HG03469 (cell line): ENCODE results near the gene MAP3K7CL.

Experiments
- ATAC-seq: cut with Tn5 transposase; IDR thresholded peaks from one replicate; pipeline ENCODE4 v1.9.1; 2021; ENCODE audit warnings: mild to moderate bottlenecking, moderate library complexity, moderate number of reproducible peaks; ENCODE audit not compliant: unreplicated experiment

The MAP3K7CL gene

DNA sequence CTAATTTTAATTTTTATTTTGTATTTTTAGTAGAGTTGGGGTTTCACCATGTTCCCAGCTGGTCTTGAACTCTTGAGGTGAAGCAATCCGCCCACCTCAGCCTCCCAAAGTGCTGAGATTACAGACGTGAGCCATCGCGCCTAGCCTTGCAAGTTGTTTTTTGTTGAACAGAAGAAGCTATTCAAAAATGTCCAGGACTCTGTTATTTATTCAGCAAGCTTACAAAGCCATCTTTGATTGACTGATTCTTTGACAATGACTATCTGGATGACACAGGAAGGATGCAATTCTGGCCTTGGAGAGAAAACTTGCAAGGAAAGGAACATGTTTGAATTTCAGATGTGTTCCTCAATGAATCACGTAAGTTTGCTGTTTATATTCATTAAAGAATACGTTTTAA, 63.5 kb downstream of the MAP3K7CL start:
- ATAC-seq, result no peak

DNA sequence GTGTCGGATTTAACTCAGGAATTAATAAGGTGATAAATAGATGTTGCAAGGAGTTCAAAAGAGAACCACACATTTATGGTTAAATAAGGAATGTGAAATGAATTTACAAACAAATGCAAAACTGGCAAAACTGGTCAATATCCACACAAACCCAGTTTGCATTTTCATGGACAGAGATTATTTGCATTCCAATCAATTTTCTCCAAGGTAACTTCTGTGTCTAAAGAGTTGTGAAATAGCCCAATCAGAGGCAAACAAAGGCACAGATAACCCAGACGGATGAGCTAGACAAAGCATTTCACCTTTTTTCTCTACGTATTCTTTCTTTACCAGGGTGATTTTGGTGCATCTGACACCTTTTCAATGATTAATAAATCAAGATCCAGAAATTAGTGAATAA, 63.9 kb downstream of the MAP3K7CL start:
- ATAC-seq, result no peak

DNA sequence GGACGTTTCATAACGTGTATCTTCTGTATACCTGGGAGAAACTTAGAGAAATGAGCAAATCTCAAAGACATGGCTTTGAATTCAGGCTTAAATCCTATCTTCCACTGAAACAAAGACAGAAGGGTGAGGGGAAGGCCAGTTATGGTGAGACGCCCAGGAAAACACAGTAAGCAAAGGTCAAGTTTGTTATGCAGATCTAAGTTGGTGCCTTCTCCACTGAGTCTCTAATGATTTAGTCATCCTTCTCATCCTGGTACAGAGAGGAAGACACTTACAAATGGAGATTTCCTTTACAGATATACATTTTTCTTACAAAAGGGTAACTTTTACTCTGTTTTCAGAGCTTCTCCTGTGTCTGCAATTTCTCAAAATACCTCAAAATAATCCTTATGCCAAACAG, 64.4 kb downstream of the MAP3K7CL start:
- ATAC-seq, result no peak

DNA sequence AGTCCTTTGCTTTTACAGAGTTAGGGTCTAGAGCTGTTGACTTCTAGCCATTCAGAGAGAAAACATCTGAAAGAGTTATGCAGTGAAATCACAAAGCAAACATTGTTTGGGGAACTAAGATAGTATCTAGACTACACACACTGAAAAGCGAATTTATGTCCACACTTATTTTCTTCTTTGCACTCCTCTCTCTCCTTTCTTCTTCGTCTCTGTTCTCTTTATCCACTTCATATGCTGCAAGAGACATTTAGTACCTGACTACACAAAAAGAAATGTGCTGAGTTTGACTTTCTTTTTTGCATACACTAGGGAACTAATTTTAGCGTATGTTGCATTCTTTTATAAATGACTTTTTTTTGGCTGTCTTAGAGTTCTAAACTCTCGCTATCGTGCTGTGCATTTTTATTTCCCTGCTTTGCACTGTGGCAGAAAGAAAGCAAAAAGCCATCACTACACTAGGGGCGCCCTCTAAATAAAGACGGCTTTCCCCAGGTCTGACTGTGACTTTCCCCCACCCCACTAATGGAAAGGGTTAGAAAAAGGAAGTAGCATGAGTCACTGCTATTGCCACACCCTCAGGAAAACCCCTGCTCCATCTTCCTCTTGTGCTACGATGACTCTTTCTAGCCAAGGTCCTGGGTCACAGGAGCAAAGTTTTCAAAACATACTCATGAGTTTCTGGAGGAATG, 65.7 kb downstream of the MAP3K7CL start:
- peak; percentile 86 for ATAC-seq

DNA sequence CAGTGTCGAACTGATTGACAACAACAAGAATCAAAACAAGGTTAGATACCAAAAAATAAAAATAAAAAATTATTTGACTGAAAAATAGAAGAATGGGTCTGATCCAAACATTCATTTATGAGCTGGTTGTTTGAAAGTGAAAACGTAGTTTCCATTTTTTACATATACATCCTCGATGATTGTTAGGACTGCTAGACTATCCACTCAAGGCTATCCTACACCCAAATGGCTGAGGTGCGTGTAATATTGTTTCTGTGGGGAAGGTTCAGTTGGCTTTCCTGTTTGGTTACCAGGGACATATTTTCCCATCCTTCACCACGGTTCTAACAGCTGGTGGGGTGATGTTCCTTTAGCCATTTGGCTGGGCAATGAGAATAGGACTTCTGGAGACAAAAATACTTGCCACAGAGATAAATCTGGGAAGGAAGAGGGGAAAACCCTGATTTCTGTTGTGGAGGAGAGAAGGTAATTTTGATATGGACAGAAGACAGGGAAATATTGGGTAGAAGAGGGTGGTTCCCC, 66.3 kb downstream of the MAP3K7CL start:
- ATAC-seq, result no peak

DNA sequence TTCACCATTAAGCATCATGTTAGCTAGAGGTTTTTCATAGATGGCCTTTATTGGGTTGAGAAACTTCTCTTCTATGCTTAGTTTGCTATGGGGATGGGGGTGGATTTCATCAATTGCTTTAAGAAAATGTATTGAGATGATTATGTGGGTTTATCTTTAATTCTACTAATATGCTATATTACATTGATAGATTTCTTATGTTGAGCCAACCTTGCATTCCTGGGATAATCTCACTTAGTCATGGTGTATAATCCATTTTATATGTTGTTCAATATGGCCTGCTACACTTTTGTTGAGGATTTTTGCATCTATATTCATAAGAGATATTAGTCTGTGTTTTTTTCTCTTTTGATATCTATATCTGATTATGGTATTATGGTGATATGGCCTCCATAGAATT, 70.7 kb downstream of the MAP3K7CL start:
- ATAC-seq, result no peak

DNA sequence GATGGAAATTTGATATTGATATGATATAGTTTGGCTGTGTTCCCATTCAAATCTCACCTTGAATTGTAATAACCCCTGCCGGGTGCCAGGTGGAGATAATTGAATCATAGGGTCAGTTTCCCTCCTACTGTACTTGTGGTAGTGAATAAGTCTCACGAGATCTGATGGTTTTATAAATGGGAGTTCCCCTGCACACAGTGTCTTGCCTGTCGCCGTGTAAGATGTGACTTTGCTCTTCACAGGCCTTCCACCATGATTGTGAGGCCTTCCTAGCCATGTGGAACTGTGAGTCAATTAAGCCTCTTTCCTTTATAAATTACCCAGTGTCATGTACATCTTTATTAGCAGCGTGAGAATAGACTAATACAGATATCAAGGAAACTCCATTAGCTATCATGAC, 74.6 kb downstream of the MAP3K7CL start:
- no peak for ATAC-seq

DNA sequence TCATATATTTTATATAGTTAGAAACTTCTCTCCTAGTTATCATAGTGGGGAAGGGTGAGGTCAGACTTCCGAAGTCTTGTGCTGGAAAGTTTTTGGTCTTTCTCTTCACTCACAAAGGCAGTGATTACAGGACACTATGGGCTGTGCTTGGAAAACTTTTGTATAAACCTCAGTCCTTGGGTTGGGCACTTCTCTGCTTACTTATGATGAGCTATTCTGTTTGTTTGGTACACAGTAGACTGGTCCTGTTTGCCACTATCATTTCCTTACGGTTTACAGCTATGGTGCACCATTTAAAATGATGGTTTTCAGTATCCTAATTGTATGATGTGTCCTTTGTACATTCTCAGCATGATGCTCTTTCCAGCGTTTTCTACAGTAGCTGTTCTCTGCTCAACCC, 75.5 kb downstream of the MAP3K7CL start:
- no peak for ATAC-seq

DNA sequence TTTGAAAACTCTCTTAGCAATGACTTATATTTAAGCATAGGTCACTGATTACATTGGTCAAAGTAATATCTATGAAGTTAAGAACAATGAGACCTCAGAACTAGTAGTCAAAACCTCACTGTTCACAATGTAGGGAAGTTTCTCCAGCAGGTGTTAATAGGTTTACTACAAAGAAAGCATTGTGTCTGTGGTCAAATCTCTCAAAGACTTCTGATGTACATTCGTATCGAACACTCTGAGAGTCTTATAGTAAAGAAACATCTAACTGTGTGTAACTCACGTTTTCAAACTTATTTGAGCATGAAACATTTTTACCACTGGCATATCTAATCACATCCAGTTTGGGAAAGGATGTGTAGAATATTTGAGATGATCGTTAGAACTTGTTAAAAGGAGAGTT, 76.0 kb downstream of the MAP3K7CL start:
- no peak for ATAC-seq

DNA sequence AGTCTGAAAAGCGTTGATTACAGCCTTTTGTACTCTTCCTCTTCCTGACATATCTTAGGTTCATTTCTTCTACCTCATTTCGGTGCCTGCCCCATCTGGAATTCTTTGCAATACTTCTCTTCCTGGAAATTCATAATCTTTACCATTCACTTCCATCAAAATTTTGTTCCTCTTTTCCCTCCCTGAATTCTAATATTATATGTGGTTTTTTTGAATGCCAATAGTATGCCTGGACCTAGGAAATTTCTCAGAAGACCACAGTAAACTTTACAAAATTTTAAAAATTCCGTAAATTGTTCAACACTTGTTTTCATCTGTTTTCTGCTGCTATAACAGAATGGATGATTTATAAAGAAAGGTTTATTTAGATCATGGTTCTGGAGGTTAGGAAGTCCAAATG, 76.8 kb downstream of the MAP3K7CL start:
- no peak for ATAC-seq

DNA sequence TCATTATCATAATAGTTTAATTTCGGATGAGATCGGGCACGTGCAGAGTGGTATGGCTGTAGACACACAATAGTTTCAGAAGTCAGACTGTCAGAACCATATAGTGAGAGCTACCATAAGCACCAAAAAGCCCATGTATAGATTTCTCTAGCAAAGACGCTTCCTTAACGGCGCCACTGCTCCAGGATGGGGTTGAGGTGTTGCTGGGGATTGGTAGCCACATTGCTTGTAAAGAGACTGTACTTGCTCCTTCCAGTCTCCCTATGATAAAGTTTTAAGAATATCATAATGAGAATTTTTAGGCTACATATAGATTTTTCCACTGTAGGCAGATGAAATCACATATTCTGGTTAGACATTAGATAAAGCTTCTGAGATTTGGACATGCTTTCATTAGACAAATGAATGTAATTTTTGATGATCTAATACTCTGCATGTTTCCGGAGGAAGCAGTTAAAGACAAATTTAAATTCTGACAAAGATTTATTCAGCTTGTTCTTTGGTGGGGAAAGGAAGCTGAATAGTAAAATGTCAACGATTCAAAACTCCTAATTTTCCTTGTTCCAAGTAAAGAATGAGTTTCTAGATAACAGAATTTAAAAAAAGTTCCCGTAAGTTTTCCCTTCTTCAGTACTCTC, 77.7 kb downstream of the MAP3K7CL start:
- ATAC-seq, result no peak

DNA sequence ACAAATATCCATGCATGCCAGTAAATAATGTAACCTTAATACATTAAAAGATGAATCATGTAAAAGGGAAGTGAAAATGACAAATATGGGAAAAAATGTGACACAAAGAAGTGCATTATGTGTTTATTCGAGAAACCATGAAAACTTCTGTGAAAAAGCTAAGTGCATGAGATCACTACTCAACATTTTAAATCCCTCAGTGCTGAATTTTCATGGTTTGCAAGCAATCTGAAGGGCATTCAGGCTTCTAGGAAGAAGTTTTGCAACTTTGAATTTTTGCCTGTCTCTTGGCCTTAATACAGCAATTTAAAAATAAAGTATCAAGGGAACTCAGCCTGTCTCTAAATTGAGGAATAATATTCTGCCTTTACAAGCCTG, 78.2 kb downstream of the MAP3K7CL start:
- no peak for ATAC-seq

DNA sequence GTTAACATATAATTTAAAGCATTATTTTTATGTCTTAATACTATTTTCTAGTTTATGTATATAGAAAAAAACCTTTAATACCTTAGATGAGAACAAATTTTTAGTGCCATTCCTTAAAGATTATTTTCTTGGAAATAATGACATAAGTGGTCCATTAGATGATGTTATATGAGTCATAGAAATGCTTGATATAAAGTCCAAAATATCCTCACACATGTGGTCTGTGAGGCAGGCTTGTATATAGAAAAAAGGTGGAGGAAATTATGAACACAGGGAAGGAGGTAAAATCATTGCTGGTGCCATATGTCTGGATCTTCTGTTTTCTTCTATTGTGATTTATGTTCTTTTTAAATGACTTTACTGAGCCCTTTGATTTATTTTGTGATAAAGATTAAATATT, 79.3 kb downstream of the MAP3K7CL start:
- no peak for ATAC-seq

DNA sequence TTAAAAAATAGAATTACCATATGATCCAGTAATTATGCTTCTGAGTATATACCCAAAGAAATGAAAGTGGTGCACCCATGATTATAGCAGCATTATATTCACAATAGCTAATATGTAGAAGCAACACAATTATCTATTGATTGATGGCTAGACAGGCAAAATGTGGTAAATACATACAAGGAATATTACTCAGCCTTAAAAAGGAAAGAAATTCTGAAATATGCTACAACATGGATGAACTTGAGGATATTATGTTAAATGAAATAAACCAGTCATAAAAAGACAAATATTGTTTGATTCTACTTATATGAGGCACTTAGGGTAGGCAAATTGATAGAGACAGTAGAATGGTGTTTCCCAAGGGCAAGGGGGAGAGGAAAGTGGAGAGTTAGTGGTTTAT, 80.8 kb downstream of the MAP3K7CL start:
- no peak for ATAC-seq

DNA sequence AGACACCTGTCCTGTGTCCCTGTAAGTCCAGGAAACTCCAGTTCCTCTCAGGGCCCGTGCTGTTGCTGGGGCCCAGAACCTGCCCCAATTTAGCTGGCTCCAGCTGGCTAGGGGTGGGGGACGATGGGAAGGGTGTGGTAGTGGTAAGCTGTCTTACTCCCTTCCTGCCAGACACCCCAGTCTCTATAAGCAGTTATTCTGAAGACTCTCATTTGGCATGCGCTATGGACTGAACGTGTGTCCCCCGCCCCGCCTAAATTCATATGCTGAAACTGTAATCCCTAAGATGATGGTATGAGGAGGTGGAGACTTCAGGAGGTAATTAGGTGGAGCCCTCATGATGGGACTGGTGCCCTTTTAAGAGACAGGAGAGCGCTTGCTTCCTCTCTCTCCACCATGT, 82.0 kb downstream of the MAP3K7CL start:
- no peak for ATAC-seq

DNA sequence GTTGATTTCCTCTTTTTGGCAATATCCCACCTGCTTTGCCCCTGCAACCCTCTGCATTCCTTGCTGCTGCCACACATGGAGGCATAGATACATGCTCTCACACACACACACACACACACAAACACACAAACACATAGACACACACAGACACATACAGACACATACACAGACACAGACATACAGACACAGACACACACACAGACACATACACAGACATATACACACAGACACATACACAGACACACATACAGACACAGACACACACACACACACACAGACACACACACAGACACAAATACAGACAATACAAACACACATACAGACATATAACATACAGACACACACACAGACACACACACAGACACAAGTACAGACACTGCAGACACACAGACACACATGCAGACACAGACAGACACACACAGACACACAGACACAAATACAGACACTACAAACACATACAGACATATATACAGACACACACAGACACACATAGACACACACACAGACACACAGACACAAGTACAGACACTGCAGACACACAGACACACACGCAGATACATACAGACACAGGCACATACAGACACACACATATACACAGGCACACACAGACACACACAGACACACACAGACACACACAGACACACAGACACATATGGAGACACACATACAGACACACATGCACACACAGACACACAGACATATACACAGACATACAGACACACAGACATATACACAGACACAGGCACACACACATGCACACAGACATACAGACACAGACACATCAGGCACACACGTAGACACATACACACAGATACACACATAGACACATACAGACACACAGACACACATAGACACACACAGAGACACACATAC, 83.3 kb downstream of the MAP3K7CL start:
- ATAC-seq, result no peak

DNA sequence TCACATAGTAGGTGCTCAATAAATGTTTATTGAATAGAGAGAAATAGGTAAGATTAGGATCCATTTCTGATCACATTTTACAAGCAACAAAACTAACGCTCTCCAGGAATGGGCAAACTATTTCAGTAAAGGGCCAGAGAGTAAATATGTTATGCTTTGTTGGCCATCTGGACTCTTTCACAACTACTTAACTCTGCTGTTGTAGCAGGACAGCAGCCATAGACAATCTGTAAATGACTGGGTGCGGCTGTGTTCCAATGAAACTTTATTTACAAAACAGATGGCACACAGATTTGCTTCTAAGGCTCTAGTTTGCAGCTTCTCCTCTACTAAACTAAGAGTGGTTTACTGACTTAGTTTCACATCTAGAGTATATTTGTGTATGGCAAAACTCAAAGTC, 85.3 kb downstream of the MAP3K7CL start:
- ATAC-seq, result no peak

DNA sequence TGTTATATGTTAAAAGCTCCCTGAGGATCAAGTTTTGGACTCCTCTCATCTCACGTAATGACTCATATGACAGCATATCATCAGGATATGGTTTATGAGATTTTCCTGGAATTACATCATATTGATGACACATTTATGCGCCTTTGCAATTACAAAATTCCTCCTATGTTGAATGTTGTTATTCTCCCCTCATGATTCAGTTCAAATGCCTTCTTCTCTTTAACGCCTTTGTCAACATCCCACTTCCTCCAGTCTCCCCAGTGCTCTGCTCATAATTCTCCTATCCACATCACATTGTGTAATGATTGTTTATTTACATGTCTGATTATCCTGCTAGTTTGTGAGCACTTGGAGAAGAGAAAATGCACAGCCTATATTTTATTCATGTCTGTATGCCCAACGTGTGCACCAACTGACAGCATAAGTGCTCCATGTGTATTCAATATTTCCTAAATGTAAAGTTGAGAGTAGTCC, 87.4 kb downstream of the MAP3K7CL start:
- no peak for ATAC-seq

DNA sequence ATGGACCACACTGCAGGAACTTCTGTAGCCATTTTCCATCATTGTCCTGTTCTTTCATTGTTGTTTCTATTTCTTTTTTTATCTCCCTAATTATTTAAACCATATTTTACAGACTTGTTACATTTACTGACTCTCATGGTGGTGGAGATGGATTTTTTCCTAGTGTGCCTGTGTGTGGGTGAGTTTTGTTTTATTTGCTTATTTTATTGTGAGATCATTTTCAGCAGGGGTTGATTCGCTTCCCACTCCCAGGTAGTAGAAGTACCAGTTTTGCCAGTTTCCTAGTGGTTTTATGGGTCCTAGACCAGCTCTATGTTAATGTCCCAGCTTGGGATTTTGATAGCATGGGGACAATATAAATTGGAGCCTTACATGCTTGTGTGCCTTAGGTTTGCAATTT, 88.3 kb downstream of the MAP3K7CL start:
- no peak for ATAC-seq

DNA sequence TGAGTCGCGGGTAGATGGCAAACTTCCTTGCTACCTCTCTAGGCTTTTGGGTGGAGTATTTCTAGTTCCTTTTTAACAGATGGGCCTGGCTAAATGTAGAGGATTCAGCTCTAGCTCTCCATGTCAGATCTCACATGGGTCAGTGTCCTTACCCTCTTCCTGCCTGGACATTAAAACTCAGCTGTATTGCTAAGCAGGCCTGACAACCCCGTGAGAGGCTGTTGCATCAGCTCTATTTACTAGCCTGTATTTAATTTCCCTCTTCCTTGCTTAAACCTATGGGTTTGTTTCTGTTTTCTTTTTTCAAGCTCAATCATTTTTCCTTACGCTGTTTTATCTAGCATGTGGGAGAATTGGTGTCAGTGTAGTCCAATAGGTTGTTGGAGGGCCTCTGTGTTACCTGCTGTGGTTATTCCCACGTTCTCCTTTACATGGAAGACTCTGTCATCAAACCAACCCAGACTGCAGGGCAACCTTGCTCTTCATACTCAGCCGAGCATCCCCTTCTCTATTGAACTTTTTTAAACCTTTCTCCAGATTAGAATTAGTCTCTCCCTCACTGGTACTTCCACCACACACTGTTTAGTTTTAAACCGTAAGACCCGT, 88.8 kb downstream of the MAP3K7CL start:
- ATAC-seq, result no peak

DNA sequence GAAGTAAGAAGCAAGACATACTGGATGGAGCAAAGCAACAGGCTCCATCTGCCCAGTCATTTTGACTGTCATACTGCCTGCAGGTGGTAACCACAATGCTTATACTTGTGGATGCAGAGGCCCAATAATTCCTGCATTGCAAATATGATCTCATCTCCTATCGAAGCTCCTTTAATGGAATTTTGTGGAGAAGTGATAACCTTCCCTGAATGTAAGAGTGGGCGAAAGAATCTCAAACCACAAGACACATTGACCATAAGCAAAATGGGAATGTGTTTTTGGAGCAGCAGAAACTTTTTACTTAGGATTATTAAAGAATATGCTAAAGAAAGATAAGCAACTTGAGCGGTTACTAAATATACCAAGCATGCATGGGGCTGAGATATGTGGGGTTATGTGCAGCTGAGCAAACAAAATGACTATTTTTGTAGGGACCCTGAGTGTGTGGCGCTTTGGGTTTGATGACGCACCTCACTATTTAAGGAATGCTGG, 90.9 kb downstream of the MAP3K7CL start:
- ATAC-seq, result no peak
